Neural cell (in vitro differentiated cells): ENCODE data around the gene HLA-G. TPM values are rescaled to one million over a fixed set of nuclear protein-coding genes. Genes with fewer than 3 reads are reported as not detected.

Experiments used
- H2AFZ ChIP-seq: fragments of 200-600, 300-800 bp; sonication (generic), shearing (Covaris generic); 2 replicates; pipeline ENCODE4 v1.6.0; 2014; ENCODE audit warnings: low read depth, mild to moderate bottlenecking, antibody characterized with exemption, low read length, moderate library complexity
- H3F3A ChIP-seq: fragments of 200-600 bp; shearing (Covaris generic); 2 replicates; pipeline ENCODE4 v1.6.1; 2016; ENCODE audit warnings: mild to moderate bottlenecking, moderate library complexity, mixed read lengths, antibody characterized with exemption, low read length; ENCODE audit not compliant: insufficient read depth, poor library complexity, severe bottlenecking
- H3K27ac ChIP-seq: fragments of 200-600, 300-800 bp; sonication (generic), shearing (Covaris generic); 2 replicates; pipeline ENCODE4 v1.5.1; 2014; ENCODE audit warnings: mild to moderate bottlenecking, low read length, moderate library complexity
- H3K27me3 ChIP-seq: fragments of 300-800, 200-600 bp; sonication (generic), shearing (Covaris generic); 2 replicates; pipeline ENCODE4 v1.6.0; 2014; ENCODE audit warnings: mild to moderate bottlenecking, low read depth, low read length, moderate library complexity; ENCODE audit not compliant: insufficient read depth
- H3K36me3 ChIP-seq: fragments of 300-800, 200-600 bp; sonication (generic), shearing (Covaris generic); 2 replicates; pipeline ENCODE4 v1.5.1; 2014; ENCODE audit warnings: mild to moderate bottlenecking, antibody characterized with exemption, low read length, moderate library complexity; ENCODE audit not compliant: insufficient read depth
- H3K4me2 ChIP-seq: fragments of 300-800, 200-600 bp; sonication (generic), shearing (Covaris generic); 2 replicates; pipeline ENCODE4 v1.6.0; 2014; ENCODE audit warnings: mild to moderate bottlenecking, low read length
- H3K4me3 ChIP-seq: fragments of 300-800, 200-600 bp; sonication (generic), shearing (Covaris generic); 2 replicates; pipeline ENCODE4 v1.5.1; 2014; ENCODE audit warnings: mild to moderate bottlenecking, low read length, moderate library complexity
- H3K79me2 ChIP-seq: fragments of 200-600 bp; shearing (Covaris generic); replicated peaks from 2 replicates; pipeline ENCODE4 v1.6.0; 2014; ENCODE audit warnings: mild to moderate bottlenecking, low read length, moderate library complexity; ENCODE audit not compliant: insufficient read depth
- H3K9ac ChIP-seq: fragments of 300-800, 200-600 bp; sonication (generic), shearing (Covaris generic); 2 replicates; pipeline ENCODE4 v1.6.1; 2016; ENCODE audit warnings: mild to moderate bottlenecking, low read length, mixed read lengths
- H3K9me2 ChIP-seq: fragments of 200-600 bp; shearing (Covaris generic); 2 replicates; pipeline ENCODE4 v1.6.1; 2016; ENCODE audit warnings: mild to moderate bottlenecking, low read length, mixed read lengths; ENCODE audit not compliant: insufficient read depth
- H3K9me3 ChIP-seq: fragments of 200-600, 300-800 bp; sonication (generic), shearing (Covaris generic); 2 replicates; pipeline ENCODE4 v1.6.1; 2016; ENCODE audit warnings: mild to moderate bottlenecking, mixed run types, low read length, moderate library complexity, mixed read lengths
- H4K20me1 ChIP-seq: fragments of 200-600 bp; shearing (Covaris generic); 2 replicates; pipeline ENCODE4 v1.6.1; 2016; ENCODE audit warnings: mild to moderate bottlenecking, mixed run types; ENCODE audit not compliant: insufficient read depth
- EP300 ChIP-seq: fragments of 450-650 bp; conservative IDR thresholded peaks from 2 replicates; pipeline ENCODE4 v1.6.1; 2014; ENCODE audit warnings: antibody characterized with exemption, mild to moderate bottlenecking, moderate library complexity; ENCODE audit not compliant: poor library complexity, severe bottlenecking
- EZH2 ChIP-seq: fragments of 200-600, 300-800 bp; shearing (Covaris generic), sonication (generic); IDR thresholded peaks from 2 replicates; pipeline ENCODE4 v1.6.1; 2014; ENCODE audit warnings: antibody characterized with exemption, low read length, borderline replicate concordance, mild to moderate bottlenecking; ENCODE audit not compliant: insufficient read depth, poor library complexity, severe bottlenecking
- MXI1 ChIP-seq: fragments of 450-650 bp; conservative IDR thresholded peaks from 2 replicates; pipeline ENCODE4 v1.6.1; 2014; ENCODE audit warnings: antibody characterized with exemption, mild to moderate bottlenecking; ENCODE audit not compliant: poor library complexity, severe bottlenecking
- POLR2AphosphoS5 ChIP-seq: IDR thresholded peaks from 2 replicates; pipeline ENCODE4 v1.6.1; 2012
- RAD21 ChIP-seq: fragments of 450-650 bp; conservative IDR thresholded peaks from 2 replicates; pipeline ENCODE4 v1.6.1; 2014; ENCODE audit warnings: antibody characterized with exemption, mild to moderate bottlenecking, moderate library complexity
- REST ChIP-seq: IDR thresholded peaks from 2 replicates; pipeline ENCODE4 v1.6.1; 2012; ENCODE audit warnings: borderline replicate concordance
- SMC3 ChIP-seq: fragments of 450-650 bp; conservative IDR thresholded peaks from 2 replicates; pipeline ENCODE4 v1.6.1; 2014; ENCODE audit warnings: antibody characterized with exemption, mild to moderate bottlenecking, moderate library complexity; ENCODE audit not compliant: poor library complexity
- TAF1 ChIP-seq: IDR thresholded peaks from 2 replicates; pipeline ENCODE4 v1.6.1; 2012; ENCODE audit warnings: low read depth
- polyA plus RNA-seq: library from polyadenylated mRNA; depleted of rRNA; stranded (reverse); fragments of >200 nt; gene quantifications from 2 replicates; pipeline ENCODE4 v1.2.3, GENCODE V29; 2014
- TF ChIP-seq, protein P1 (sequence below): fragments of 450-650 bp; IDR thresholded peaks from 2 replicates; pipeline ENCODE4 v1.5.1; 2014; ENCODE audit warnings: antibody characterized with exemption, mild to moderate bottlenecking, moderate library complexity; ENCODE audit not compliant: poor library complexity, severe bottlenecking

The HLA-G gene
- polyA plus RNA-seq, 1 donor from 2014 or later: not detected

DNA sequence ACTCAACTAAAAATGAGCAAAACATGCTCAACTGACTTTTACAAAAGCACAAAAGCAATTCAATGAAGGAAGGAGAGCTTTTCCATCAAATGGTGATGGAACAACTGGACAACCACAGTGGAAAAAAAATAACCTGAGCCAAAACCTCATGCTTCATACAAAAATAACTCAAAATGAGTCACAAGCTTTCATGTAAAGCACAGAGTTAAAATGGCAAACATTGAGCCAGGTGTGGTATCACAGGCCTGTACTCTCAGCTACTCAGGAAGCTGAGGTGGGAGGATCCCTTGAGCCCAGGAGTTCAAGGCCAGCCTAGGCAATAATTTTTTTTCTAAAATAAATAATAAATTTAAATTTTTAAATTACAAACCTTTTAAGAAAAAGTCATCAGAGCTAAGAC is 18.4 kb upstream of the HLA-G start:
- Histone ChIP-seq H3K79me2 (no peaks in the 10 kb centered on the region), H3F3A (no peaks in the 10 kb centered on the region), H3K4me2 (no peak overlapping the region), H3K4me3 (no peak overlapping the region), H3K27me3 (no peaks in the 10 kb centered on the region), H3K27ac (no peak overlapping the region), H3K9me3 (no peaks in the 10 kb centered on the region), H2AFZ (no peak overlapping the region), H4K20me1 (no peaks in the 10 kb centered on the region), H3K9ac (no peak overlapping the region), H3K9me2 (no peaks in the 10 kb centered on the region), H3K36me3 (no peaks in the 10 kb centered on the region)
- TF ChIP-seq POLR2AphosphoS5 (no peak), TAF1 (no peak), MXI1 (no peak), EP300 (no peak), REST (no peak), RAD21 (no peak), SMC3 (no peak), EZH2 (no peak)
- TF ChIP-seq, protein P1, sequence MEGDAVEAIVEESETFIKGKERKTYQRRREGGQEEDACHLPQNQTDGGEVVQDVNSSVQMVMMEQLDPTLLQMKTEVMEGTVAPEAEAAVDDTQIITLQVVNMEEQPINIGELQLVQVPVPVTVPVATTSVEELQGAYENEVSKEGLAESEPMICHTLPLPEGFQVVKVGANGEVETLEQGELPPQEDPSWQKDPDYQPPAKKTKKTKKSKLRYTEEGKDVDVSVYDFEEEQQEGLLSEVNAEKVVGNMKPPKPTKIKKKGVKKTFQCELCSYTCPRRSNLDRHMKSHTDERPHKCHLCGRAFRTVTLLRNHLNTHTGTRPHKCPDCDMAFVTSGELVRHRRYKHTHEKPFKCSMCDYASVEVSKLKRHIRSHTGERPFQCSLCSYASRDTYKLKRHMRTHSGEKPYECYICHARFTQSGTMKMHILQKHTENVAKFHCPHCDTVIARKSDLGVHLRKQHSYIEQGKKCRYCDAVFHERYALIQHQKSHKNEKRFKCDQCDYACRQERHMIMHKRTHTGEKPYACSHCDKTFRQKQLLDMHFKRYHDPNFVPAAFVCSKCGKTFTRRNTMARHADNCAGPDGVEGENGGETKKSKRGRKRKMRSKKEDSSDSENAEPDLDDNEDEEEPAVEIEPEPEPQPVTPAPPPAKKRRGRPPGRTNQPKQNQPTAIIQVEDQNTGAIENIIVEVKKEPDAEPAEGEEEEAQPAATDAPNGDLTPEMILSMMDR: no peak

- Histone ChIP-seq H3K9me3 (no peaks in the 10 kb centered on the region), H3K79me2 (no peaks in the 10 kb centered on the region), H3K36me3 (no peaks in the 10 kb centered on the region), H3K9me2 (no peaks in the 10 kb centered on the region), H3K4me2 (no peak overlapping the region), H3K27ac (no peak overlapping the region), H3K9ac (no peak overlapping the region), H4K20me1 (no peaks in the 10 kb centered on the region), H3K27me3 (no peaks in the 10 kb centered on the region), H3F3A (no peaks in the 10 kb centered on the region), H3K4me3 (no peak overlapping the region), H2AFZ (no peak overlapping the region)
- TF ChIP-seq SMC3: no peak
- TF ChIP-seq EZH2: no peak
- TF ChIP-seq POLR2AphosphoS5: no peak
- no peak for TF ChIP-seq TAF1
- TF ChIP-seq, protein P1: no peak
- no peak for TF ChIP-seq MXI1
- TF ChIP-seq REST: no peak
- TF ChIP-seq EP300: no peak
- no peak for TF ChIP-seq RAD21
Observed at GRCh38 chr6:29810371-29810770, 17.3 kb upstream of the HLA-G start.
